ENCODE measurements around the gene NOL9. TPM values are rescaled to one million over a fixed set of nuclear protein-coding genes. Genes with fewer than 3 reads are reported as not detected.

The NOL9 gene
- total and polyA plus RNA-seq, 9 of the 15 experiments (the other 6 are each of a cell fraction or from before 2014, with no cell fraction given): 5.6 to 76.5 (median 47.3) TPM

DNA sequence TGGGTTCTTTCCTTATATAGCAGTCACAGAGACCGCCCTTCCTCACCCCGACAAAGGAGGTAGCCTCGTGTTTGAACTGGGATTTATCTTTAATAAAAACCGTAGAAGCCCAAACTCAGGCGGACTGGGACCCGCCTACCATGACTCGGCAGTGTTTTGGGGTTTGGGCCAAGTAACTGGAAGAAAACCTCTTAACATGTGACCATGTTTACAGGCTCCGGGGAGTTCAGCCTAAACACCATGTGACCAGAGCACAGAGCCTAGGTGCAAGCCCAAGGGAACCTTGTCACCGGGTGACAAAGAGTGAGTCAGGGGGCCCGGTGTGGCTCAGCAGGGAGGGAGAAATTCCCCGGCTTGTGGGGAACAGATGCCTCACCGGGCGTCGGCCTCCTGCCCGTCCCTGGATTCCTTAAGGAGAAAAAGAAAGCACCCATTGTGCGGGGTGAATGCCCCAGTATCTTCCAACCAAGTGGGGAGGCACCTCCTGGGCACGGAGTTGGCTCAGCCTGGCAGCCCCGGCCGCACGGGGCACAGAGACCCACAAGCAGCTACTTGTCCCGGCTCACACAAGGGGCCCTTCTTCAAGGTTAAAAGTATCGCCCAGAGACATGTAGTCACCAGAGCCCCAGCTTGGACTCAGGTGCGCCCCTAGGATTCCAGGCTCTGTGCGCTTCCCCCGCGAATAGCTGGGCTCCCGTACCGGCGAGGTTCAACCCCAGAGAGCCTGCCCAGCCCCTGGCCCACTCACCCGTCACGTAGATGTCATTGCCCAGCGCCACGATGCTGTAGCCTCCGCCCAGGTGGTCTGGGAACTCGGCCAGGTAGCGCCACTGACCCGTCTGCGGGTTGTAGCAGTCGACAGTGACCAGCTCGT lies 47.0 kb upstream of the NOL9 start (continued):
- TF ChIP-seq CREM (IDR thresholded peaks at IDR 0.05; ENCODE audit: low read depth) (peak; percentile 86), POLR2AphosphoS2 (IDR thresholded peaks at IDR 0.05; ENCODE audit: low read length) (no peak), PYGO2 (tag; IDR thresholded peaks at IDR 0.05) (no peak), HMG20A (CRISPR knock-in tag; conservative IDR thresholded peaks at IDR 0.05) (no peak), FUS (optimal IDR thresholded peaks at IDR 0.05; ENCODE audit: low read depth, low read length) (no peak), FOSL1 (tag; conservative IDR thresholded peaks at IDR 0.05) (peak; percentile 98)
- TF ChIP-seq, protein P1, sequence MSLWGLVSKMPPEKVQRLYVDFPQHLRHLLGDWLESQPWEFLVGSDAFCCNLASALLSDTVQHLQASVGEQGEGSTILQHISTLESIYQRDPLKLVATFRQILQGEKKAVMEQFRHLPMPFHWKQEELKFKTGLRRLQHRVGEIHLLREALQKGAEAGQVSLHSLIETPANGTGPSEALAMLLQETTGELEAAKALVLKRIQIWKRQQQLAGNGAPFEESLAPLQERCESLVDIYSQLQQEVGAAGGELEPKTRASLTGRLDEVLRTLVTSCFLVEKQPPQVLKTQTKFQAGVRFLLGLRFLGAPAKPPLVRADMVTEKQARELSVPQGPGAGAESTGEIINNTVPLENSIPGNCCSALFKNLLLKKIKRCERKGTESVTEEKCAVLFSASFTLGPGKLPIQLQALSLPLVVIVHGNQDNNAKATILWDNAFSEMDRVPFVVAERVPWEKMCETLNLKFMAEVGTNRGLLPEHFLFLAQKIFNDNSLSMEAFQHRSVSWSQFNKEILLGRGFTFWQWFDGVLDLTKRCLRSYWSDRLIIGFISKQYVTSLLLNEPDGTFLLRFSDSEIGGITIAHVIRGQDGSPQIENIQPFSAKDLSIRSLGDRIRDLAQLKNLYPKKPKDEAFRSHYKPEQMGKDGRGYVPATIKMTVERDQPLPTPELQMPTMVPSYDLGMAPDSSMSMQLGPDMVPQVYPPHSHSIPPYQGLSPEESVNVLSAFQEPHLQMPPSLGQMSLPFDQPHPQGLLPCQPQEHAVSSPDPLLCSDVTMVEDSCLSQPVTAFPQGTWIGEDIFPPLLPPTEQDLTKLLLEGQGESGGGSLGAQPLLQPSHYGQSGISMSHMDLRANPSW (CRISPR knock-in tag; IDR thresholded peaks at IDR 0.05): no peak; the same call in 1 of the 2 replicates
- TF ChIP-seq, protein P2, sequence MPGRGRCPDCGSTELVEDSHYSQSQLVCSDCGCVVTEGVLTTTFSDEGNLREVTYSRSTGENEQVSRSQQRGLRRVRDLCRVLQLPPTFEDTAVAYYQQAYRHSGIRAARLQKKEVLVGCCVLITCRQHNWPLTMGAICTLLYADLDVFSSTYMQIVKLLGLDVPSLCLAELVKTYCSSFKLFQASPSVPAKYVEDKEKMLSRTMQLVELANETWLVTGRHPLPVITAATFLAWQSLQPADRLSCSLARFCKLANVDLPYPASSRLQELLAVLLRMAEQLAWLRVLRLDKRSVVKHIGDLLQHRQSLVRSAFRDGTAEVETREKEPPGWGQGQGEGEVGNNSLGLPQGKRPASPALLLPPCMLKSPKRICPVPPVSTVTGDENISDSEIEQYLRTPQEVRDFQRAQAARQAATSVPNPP (IDR thresholded peaks at IDR 0.05; ENCODE audit: borderline replicate concordance, insufficient read depth, insufficient read length): no peak
- TF ChIP-seq, protein P3, sequence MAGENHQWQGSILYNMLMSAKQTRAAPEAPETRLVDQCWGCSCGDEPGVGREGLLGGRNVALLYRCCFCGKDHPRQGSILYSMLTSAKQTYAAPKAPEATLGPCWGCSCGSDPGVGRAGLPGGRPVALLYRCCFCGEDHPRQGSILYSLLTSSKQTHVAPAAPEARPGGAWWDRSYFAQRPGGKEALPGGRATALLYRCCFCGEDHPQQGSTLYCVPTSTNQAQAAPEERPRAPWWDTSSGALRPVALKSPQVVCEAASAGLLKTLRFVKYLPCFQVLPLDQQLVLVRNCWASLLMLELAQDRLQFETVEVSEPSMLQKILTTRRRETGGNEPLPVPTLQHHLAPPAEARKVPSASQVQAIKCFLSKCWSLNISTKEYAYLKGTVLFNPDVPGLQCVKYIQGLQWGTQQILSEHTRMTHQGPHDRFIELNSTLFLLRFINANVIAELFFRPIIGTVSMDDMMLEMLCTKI (IDR thresholded peaks at IDR 0.05; ENCODE audit: partially characterized antibody): no peak
- TF ChIP-seq, protein P4, sequence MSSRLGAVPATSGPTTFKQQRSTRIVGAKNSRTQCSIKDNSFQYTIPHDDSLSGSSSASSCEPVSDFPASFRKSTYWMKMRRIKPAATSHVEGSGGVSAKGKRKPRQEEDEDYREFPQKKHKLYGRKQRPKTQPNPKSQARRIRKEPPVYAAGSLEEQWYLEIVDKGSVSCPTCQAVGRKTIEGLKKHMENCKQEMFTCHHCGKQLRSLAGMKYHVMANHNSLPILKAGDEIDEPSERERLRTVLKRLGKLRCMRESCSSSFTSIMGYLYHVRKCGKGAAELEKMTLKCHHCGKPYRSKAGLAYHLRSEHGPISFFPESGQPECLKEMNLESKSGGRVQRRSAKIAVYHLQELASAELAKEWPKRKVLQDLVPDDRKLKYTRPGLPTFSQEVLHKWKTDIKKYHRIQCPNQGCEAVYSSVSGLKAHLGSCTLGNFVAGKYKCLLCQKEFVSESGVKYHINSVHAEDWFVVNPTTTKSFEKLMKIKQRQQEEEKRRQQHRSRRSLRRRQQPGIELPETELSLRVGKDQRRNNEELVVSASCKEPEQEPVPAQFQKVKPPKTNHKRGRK (tag; IDR thresholded peaks at IDR 0.05): no peak
- TF ChIP-seq, protein P5, sequence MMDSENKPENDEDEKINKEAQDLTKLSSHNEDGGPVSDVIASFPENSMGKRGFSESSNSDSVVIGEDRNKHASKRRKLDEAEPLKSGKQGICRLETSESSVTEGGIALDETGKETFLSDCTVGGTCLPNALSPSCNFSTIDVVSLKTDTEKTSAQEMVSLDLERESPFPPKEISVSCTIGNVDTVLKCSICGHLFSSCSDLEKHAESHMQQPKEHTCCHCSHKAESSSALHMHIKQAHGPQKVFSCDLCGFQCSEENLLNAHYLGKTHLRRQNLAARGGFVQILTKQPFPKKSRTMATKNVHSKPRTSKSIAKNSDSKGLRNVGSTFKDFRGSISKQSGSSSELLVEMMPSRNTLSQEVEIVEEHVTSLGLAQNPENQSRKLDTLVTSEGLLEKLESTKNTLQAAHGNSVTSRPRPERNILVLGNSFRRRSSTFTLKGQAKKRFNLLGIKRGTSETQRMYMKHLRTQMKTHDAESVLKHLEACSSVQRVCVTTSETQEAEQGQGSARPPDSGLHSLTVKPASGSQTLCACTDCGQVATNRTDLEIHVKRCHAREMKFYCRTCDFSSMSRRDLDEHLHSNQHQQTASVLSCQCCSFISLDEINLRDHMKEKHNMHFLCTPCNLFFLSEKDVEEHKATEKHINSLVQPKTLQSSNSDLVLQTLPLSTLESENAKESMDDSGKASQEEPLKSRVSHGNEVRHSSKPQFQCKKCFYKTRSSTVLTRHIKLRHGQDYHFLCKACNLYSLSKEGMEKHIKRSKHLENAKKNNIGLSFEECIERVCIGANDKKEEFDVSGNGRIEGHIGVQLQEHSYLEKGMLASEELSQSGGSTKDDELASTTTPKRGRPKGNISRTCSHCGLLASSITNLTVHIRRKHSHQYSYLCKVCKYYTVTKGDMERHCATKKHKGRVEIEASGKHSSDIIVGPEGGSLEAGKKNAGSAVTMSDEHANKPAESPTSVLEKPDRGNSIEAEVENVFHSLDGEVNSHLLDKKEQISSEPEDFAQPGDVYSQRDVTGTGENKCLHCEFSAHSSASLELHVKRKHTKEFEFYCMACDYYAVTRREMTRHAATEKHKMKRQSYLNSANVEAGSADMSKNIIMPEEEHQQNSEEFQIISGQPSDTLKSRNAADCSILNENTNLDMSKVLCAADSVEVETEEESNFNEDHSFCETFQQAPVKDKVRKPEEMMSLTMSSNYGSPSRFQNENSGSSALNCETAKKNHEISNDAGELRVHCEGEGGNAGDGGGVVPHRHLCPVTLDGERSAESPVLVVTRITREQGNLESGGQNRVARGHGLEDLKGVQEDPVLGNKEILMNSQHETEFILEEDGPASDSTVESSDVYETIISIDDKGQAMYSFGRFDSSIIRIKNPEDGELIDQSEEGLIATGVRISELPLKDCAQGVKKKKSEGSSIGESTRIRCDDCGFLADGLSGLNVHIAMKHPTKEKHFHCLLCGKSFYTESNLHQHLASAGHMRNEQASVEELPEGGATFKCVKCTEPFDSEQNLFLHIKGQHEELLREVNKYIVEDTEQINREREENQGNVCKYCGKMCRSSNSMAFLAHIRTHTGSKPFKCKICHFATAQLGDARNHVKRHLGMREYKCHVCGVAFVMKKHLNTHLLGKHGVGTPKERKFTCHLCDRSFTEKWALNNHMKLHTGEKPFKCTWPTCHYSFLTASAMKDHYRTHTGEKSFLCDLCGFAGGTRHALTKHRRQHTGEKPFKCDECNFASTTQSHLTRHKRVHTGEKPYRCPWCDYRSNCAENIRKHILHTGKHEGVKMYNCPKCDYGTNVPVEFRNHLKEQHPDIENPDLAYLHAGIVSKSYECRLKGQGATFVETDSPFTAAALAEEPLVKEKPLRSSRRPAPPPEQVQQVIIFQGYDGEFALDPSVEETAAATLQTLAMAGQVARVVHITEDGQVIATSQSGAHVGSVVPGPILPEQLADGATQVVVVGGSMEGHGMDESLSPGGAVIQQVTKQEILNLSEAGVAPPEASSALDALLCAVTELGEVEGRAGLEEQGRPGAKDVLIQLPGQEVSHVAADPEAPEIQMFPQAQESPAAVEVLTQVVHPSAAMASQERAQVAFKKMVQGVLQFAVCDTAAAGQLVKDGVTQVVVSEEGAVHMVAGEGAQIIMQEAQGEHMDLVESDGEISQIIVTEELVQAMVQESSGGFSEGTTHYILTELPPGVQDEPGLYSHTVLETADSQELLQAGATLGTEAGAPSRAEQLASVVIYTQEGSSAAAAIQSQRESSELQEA (IDR thresholded peaks at IDR 0.05; ENCODE audit: low read depth): no peak
